Progenitor cell of endocrine pancreas (in vitro differentiated cells): Measurements from ENCODE around the gene CYP4F12. TPM values are rescaled to one million over a fixed set of nuclear protein-coding genes. Genes with fewer than 3 reads are reported as not detected.

Source experiments
- DNase-seq: peaks from one replicate; pipeline ENCODE4 v3.0.0; 2021; ENCODE audit warnings: low spot score; ENCODE audit not compliant: unreplicated experiment
- H3K27ac Mint-ChIP-seq: 2 replicates; pipeline ENCODE4 v1.8.0; 2021; ENCODE audit warnings: mild to moderate bottlenecking, moderate library complexity, mixed read lengths
- H3K27me3 Mint-ChIP-seq: 2 replicates; pipeline ENCODE4 v1.8.0; 2021; ENCODE audit warnings: mixed read lengths
- H3K36me3 Mint-ChIP-seq: 2 replicates; pipeline ENCODE4 v1.8.0; 2022; ENCODE audit warnings: mixed read lengths; ENCODE audit not compliant: insufficient read depth
- H3K4me1 Mint-ChIP-seq: 2 replicates; pipeline ENCODE4 v1.8.0; 2021; ENCODE audit warnings: low read depth, mixed read lengths
- H3K4me3 Mint-ChIP-seq: 2 replicates; pipeline ENCODE4 v1.8.0; 2021; ENCODE audit warnings: low read depth, mild to moderate bottlenecking, moderate library complexity, mixed read lengths
- H3K9me3 Mint-ChIP-seq: 2 replicates; pipeline ENCODE4 v1.8.0; 2021; ENCODE audit warnings: low read depth, mixed read lengths
- total RNA-seq: library from RNA; stranded (reverse); gene quantifications from 2 replicates; pipeline ENCODE4 v1.2.1, GENCODE V29; 2021
- TF ChIP-seq, protein P1 (sequence below): fragments of 200-600 bp; sonication (generic); IDR thresholded peaks from one replicate; pipeline ENCODE4 v1.5.0; 2021; ENCODE audit warnings: antibody characterized with exemption, mild to moderate bottlenecking; ENCODE audit not compliant: unreplicated experiment

Gene CYP4F12
- total RNA-seq, 1 donor from 2014 or later: not detected

DNA sequence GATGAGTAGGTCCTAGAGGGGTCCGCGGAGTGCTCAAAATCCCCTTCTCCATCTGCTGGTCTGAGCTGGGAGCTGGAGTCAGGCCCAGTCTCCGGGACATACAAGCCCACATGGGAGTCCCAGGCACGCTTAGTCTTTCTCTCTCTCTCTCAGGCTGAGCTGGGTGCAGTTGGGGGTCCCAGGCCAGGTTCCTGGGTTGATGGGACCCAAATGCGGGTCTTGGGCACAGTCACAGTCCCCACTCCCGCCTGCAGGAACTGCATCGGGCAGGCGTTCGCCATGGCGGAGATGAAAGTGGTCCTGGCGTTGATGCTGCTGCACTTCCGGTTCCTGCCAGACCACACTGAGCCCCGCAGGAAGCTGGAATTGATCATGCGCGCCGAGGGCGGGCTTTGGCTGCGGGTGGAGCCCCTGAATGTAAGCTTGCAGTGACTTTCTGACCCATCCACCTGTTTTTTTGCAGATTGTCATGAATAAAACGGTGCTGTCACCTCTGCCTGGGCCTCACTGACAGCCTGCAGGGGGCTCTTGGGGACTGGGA, 23.8 kb downstream of the CYP4F12 start:
- DNase-seq: no peak
- Mint-ChIP-seq H3K27me3 (no peaks in the 10 kb centered on the region), H3K4me1 (no peaks in the 10 kb centered on the region), H3K27ac (no peak overlapping the region), H3K36me3 (peaks cover 2% of the 10 kb centered on the region), H3K9me3 (peaks cover 39% of the 10 kb centered on the region), H3K4me3 (no peak overlapping the region)
- TF ChIP-seq, protein P1, sequence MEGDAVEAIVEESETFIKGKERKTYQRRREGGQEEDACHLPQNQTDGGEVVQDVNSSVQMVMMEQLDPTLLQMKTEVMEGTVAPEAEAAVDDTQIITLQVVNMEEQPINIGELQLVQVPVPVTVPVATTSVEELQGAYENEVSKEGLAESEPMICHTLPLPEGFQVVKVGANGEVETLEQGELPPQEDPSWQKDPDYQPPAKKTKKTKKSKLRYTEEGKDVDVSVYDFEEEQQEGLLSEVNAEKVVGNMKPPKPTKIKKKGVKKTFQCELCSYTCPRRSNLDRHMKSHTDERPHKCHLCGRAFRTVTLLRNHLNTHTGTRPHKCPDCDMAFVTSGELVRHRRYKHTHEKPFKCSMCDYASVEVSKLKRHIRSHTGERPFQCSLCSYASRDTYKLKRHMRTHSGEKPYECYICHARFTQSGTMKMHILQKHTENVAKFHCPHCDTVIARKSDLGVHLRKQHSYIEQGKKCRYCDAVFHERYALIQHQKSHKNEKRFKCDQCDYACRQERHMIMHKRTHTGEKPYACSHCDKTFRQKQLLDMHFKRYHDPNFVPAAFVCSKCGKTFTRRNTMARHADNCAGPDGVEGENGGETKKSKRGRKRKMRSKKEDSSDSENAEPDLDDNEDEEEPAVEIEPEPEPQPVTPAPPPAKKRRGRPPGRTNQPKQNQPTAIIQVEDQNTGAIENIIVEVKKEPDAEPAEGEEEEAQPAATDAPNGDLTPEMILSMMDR: no peak

- peaks cover 44% of the 10 kb centered on the region for H3K9me3 Mint-ChIP-seq
- no peaks in the 10 kb centered on the region for H3K4me1 Mint-ChIP-seq
- no peak for DNase-seq
- H3K4me3 Mint-ChIP-seq: no peak overlapping the region
- no peak overlapping the region for H3K27ac Mint-ChIP-seq
- no peaks in the 10 kb centered on the region for H3K27me3 Mint-ChIP-seq
- peaks cover 2% of the 10 kb centered on the region for H3K36me3 Mint-ChIP-seq
- TF ChIP-seq, protein P1: no peak
These were observed 29.1 kb downstream of the CYP4F12 start for GRCh38 chr19:15701757-15702533.

GRCh38 chr19:15702534-15702930, 29.6 kb downstream of the CYP4F12 start:
- peaks cover 40% of the 10 kb centered on the region for H3K9me3 Mint-ChIP-seq
- H3K4me3 Mint-ChIP-seq: no peak overlapping the region
- DNase-seq: no peak
- H3K27ac Mint-ChIP-seq: no peak overlapping the region
- H3K27me3 Mint-ChIP-seq: no peaks in the 10 kb centered on the region
- H3K4me1 Mint-ChIP-seq: no peaks in the 10 kb centered on the region
- H3K36me3 Mint-ChIP-seq: peaks cover 2% of the 10 kb centered on the region
- TF ChIP-seq, protein P1: no peak

GRCh38 chr19:15714638-15715037, 41.8 kb downstream of the CYP4F12 start:
- Mint-ChIP-seq H3K27me3 (no peaks in the 10 kb centered on the region), H3K9me3 (peaks cover 60% of the 10 kb centered on the region), H3K36me3 (peaks cover 2% of the 10 kb centered on the region), H3K4me1 (no peaks in the 10 kb centered on the region), H3K27ac (no peak overlapping the region), H3K4me3 (no peak overlapping the region)
- no peak for DNase-seq
- TF ChIP-seq, protein P1: no peak

DNA sequence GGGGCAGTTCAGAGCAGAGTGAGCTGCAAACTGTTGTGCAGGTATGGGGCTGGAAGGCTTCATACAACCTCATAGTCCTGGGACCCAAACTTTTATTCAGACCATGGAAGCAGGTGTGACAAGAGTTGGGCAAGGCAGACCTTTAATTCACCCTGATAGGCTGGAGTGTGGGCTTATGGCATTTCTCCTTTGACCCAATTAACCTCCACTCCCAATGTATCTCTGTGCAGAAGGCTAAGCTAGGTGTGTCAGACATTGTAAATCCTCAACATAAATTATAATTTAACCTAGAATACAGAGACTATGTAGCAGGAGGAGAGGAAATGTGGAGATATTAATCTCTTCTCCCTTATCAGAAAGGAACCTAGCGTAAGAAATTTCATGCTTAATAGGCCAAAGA, 42.8 kb downstream of the CYP4F12 start:
- DNase-seq: no peak
- no peak overlapping the region for H3K4me3 Mint-ChIP-seq
- H3K9me3 Mint-ChIP-seq: peaks cover 63% of the 10 kb centered on the region
- no peak overlapping the region for H3K27ac Mint-ChIP-seq
- TF ChIP-seq, protein P1: no peak
- H3K27me3 Mint-ChIP-seq: no peaks in the 10 kb centered on the region
- H3K4me1 Mint-ChIP-seq: no peaks in the 10 kb centered on the region
- peaks cover 2% of the 10 kb centered on the region for H3K36me3 Mint-ChIP-seq
